HEK293T (cell line): ENCODE data around the gene LIPI.
"Not testable (repeated sequence)": the region's sequence is repeated elsewhere in the genome, so short reads cannot be mapped to it uniquely, and the experiment has no call there.

Source experiments
- CTCF ChIA-PET: fragments of 350-600 bp; formaldehyde crosslinking; extraction: SDS; loops from one replicate; lab custom pipeline; 2021; ENCODE audit warnings: antibody characterized with exemption, inconsistent platforms; lab: Yijun Ruan, JAX
- POLR2A ChIA-PET: fragments of 350-600 bp; formaldehyde crosslinking; extraction: SDS; loops from one replicate; lab custom pipeline; 2020; ENCODE audit warnings: antibody characterized with exemption, inconsistent platforms; lab: Yijun Ruan, JAX
- DNase-seq: peaks from one replicate; pipeline ENCODE4 v3.0.0; 2012; ENCODE audit warnings: mixed read lengths; ENCODE audit errors: extremely low spot score
- ARNT ChIP-seq: fragments of 450-650 bp; IDR thresholded peaks from 2 replicates; pipeline ENCODE4 v1.6.1; 2017; ENCODE audit warnings: mild to moderate bottlenecking
- BHLHE40 ChIP-seq: fragments of 450-650 bp; IDR thresholded peaks from 2 replicates; pipeline ENCODE4 v1.6.1; 2016; ENCODE audit warnings: mild to moderate bottlenecking, moderate library complexity, borderline replicate concordance
- CTBP1 ChIP-seq: fragments of 450-650 bp; IDR thresholded peaks from 2 replicates; pipeline ENCODE4 v1.6.1; 2016; ENCODE audit warnings: borderline replicate concordance
- ELF4 ChIP-seq: fragments of 450-650 bp; IDR thresholded peaks from 2 replicates; pipeline ENCODE4 v1.6.1; 2017; ENCODE audit warnings: antibody characterized with exemption
- FOXA1 ChIP-seq: fragments of 450-650 bp; IDR thresholded peaks from 2 replicates; pipeline ENCODE4 v1.6.1; 2016; ENCODE audit warnings: mild to moderate bottlenecking
- FOXK2 ChIP-seq: fragments of 450-650 bp; IDR thresholded peaks from 2 replicates; pipeline ENCODE4 v1.6.1; 2016; ENCODE audit warnings: mild to moderate bottlenecking
- FOXM1 ChIP-seq: fragments of 450-650 bp; IDR thresholded peaks from 2 replicates; pipeline ENCODE4 v1.6.1; 2017; ENCODE audit warnings: mild to moderate bottlenecking, borderline replicate concordance
- HDGF ChIP-seq: fragments of 450-650 bp; IDR thresholded peaks from 2 replicates; pipeline ENCODE4 v1.6.1; 2017; ENCODE audit warnings: antibody characterized with exemption, borderline replicate concordance
- L3MBTL2 ChIP-seq: fragments of 450-650 bp; conservative IDR thresholded peaks from 2 replicates; pipeline ENCODE4 v1.6.1; 2016; ENCODE audit warnings: mild to moderate bottlenecking
- LEF1 ChIP-seq: fragments of 450-650 bp; IDR thresholded peaks from 2 replicates; pipeline ENCODE4 v1.6.1; 2017; ENCODE audit warnings: mild to moderate bottlenecking, borderline replicate concordance
- NFRKB ChIP-seq: fragments of 450-650 bp; IDR thresholded peaks from 2 replicates; pipeline ENCODE4 v1.6.1; 2016; ENCODE audit warnings: mild to moderate bottlenecking, moderate library complexity
- SP1 ChIP-seq: fragments of 450-650 bp; IDR thresholded peaks from 2 replicates; pipeline ENCODE4 v1.6.1; 2017
- SUZ12 ChIP-seq: fragments of 450-650 bp; IDR thresholded peaks from 2 replicates; pipeline ENCODE4 v1.6.1; 2016; ENCODE audit warnings: mild to moderate bottlenecking
- TARDBP ChIP-seq: fragments of 450-650 bp; IDR thresholded peaks from 2 replicates; pipeline ENCODE4 v1.6.1; 2016
- ZNF384 ChIP-seq: fragments of 450-650 bp; IDR thresholded peaks from 2 replicates; pipeline ENCODE4 v1.6.1; 2016
- TF ChIP-seq, protein P1 (sequence below): fragments of 450-650 bp; IDR thresholded peaks from 2 replicates; pipeline ENCODE4 v1.6.1; 2016

Gene LIPI

DNA sequence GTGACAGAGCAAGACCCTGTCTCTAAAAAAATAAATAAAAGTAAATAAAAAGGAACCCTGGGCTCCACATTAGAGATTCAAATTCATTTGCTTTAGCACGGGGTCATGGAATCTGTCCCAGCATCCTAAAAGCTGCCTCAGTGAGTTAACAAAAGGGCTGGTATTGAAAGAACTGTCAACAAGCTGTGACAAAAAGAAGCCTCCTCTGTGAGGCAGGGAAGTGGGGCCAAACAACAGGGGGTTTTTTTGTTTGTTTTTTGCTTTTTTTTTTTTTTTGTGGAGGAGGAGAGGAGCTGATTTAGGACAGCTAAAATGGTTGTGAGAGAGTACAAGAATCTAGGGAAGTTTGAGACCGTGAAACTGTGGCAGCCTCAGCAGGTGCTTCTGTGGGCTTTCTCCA lies 115.7 kb downstream of the LIPI start:
- TF ChIP-seq ELF4 (no peak), L3MBTL2 (no peak), HDGF (no peak), BHLHE40 (no peak), ZNF384 (no peak), FOXA1 (no peak)
- TF ChIP-seq, protein P1, sequence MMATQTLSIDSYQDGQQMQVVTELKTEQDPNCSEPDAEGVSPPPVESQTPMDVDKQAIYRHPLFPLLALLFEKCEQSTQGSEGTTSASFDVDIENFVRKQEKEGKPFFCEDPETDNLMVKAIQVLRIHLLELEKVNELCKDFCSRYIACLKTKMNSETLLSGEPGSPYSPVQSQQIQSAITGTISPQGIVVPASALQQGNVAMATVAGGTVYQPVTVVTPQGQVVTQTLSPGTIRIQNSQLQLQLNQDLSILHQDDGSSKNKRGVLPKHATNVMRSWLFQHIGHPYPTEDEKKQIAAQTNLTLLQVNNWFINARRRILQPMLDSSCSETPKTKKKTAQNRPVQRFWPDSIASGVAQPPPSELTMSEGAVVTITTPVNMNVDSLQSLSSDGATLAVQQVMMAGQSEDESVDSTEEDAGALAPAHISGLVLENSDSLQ, result no peak
- DNase-seq, result no peak
- CTCF ChIA-PET, result no interaction called here
- POLR2A ChIA-PET, result no interaction called here

DNA sequence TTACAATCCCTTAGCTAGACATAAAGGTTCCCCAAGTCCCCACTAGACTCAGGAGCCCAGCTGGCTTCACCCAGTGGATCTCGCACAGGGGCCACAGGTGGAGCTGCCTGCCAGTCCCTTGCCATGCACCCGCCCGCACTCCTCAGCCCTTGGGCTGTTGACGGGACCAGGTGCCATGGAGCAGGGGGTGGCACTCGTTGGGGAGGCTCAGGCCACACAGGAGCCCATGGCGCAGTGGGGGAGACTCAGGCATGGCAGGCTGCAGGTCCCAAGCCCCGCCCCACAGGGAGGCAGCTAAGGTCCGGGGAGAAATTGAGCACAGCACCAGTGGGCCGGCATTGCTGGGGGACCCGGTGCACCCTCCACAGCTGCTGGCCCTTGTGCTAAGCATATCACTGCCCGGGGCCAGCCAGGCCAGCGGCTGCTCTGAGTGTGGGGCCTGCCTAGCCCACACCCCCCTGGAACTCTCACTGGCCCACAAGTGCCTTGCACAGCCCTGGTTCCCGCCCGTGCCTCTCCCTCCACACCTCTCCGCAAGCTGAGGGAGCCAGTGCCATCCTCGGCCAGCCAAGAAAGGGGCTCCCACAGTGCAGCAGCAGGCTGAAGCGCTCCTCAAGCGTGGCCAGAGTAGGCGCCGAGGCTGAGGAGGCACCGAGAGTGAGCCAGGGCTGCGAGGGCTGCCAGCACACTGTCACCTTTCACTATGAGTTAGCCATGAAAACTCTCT lies 117.8 kb downstream of the LIPI start:
- TF ChIP-seq, protein P1, result no peak
- TF ChIP-seq ELF4 (no peak), ZNF384 (no peak), HDGF (no peak), FOXM1 (no peak), BHLHE40 (no peak), FOXK2 (no peak), LEF1 (no peak), FOXA1 (no peak), CTBP1 (no peak)
- CTCF ChIA-PET, result no interaction called here
- POLR2A ChIA-PET, result no interaction called here
- DNase-seq, result no peak

DNA sequence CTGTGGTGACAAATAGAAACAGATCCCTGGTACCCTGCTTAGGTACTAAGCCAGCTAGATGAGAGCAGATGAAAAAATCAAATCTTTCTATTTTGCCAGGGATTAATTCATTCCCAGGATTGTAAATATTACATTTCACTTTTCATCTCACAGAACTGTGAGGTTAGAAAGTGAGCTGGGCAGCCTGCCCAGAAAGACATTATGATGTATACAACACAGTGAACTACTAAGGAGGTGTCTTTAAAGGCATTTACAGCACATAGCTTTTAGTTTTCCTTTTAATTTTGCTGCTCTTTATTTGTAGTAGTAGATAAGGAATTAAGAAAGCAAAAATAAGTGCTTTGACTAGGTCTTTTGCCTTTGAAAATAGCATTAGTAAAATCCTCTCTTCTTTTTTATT lies 120.6 kb downstream of the LIPI start:
- DNase-seq, POLR2A ChIA-PET, CTCF ChIA-PET: not testable (repeated sequence)

DNA sequence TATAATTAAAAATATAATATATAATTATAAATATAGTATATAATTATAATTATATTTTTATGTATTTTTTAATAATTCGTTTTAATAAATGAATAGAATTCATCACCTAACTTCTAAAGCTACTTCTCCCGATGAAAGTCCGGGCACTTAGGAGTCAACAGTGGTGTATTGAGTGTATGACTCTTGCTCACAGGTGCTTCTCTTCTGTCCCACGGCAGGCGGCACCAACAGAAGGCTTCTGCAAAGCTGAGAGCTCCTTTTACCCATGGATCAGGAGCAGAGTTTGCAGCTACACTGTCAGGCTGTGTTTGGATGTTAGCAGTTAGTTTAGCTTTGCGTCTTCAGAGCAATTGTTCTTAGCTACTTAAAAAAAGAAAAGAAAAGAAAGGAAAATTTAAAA lies 122.4 kb downstream of the LIPI start:
- TF ChIP-seq NFRKB, result no peak
- no peak for TF ChIP-seq HDGF
- no peak for TF ChIP-seq FOXM1
- no peak for TF ChIP-seq FOXK2
- TF ChIP-seq FOXA1, result no peak
- no peak for TF ChIP-seq SP1
- no peak for TF ChIP-seq ELF4
- TF ChIP-seq CTBP1, result no peak
- no peak for TF ChIP-seq ARNT
- no peak for TF ChIP-seq ZNF384
- no peak for TF ChIP-seq LEF1
- TF ChIP-seq, protein P1, result no peak
- TF ChIP-seq BHLHE40, result no peak
- no peak for TF ChIP-seq L3MBTL2
- ChIA-PET POLR2A (no interaction called here), CTCF (no interaction called here)
- no peak for DNase-seq

DNA sequence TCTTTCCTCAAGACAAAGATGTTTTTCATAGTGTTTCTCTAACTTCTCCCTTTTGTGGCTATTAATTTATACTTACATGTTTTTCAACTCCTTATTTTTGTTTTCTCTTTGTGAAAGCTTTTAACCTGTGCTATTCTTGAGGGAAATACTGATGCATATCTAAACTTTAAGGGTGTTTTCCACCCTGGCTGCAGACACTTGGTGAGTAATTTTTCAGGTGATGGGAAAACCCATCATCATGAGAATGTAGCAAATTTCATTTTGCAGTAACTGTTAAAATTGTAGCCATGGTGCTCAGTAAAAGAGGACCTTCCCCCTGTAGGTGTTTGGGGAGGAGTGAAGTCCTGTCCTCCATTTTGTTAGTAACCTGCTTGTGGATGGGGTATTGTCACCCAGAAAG lies 124.2 kb downstream of the LIPI start:
- POLR2A ChIA-PET, result no interaction called here
- TF ChIP-seq ARNT (no peak), ZNF384 (no peak), NFRKB (no peak), FOXM1 (no peak), ELF4 (no peak), TARDBP (no peak), BHLHE40 (no peak), LEF1 (no peak), HDGF (no peak), FOXA1 (no peak), L3MBTL2 (no peak), FOXK2 (no peak), CTBP1 (no peak), SP1 (no peak), SUZ12 (no peak)
- TF ChIP-seq, protein P1, result no peak
- CTCF ChIA-PET, result no interaction called here
- DNase-seq, result no peak

DNA sequence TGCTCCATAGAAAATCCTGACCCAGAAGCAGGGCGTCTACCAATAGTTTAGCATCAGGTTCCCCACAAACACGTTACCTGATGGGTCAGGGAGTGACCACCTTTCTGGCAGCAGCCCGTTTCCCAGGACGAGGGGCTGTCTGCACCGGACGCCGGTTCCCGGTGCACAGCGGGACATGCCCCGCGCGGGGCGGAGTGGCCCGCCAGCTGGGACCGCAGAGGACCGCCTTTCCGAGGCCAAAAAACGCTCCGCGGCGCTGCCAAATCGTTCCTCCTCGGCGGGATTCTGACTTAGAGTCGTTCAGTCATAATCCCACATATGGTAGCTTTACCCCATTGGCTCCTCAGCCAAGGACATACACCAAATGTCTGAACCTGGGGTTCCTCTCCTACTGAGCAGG lies 126.1 kb downstream of the LIPI start:
- TF ChIP-seq TARDBP, result no peak
- TF ChIP-seq FOXM1, result no peak
- TF ChIP-seq L3MBTL2, result no peak
- no peak for TF ChIP-seq FOXA1
- no peak for TF ChIP-seq SP1
- TF ChIP-seq ELF4, result no peak
- no peak for TF ChIP-seq LEF1
- ChIA-PET CTCF (no interaction called here), POLR2A (no interaction called here)
- no peak for DNase-seq
